Transverse colon (tissue), 4 donors: Measurements from ENCODE around the gene SOX3.

ENCODE experiments used
- CTCF ChIP-seq, 5 experiments: fragments of 200-600 bp in 3 of 5; fragments of 450-650 bp in 2 of 5; sonication (generic) in 3 of 5; IDR thresholded peaks; 1 replicate in 2 of 5; 2 replicates in 3 of 5; pipeline ENCODE4 v1.5.1; 2016 to 2017; ENCODE audit warnings: antibody characterized with exemption in 5 of 5, inconsistent platforms in 3 of 5, mild to moderate bottlenecking in 2 of 5, moderate library complexity in 1 of 5
- EP300 ChIP-seq: sonication (generic); formaldehyde crosslinking; IDR thresholded peaks from one replicate; pipeline ENCODE4 v1.6.1; 2017; ENCODE audit warnings: antibody characterized with exemption, low read depth
- POLR2A ChIP-seq: fragments of 450-650 bp; IDR thresholded peaks from one replicate; pipeline ENCODE4 v1.6.1; 2016; ENCODE audit warnings: antibody characterized with exemption, mild to moderate bottlenecking, moderate library complexity
- POLR2AphosphoS5 ChIP-seq, 3 donors: sonication (generic); formaldehyde crosslinking; IDR thresholded peaks; one replicate each; pipeline ENCODE4 v1.6.1; 2016; ENCODE audit warnings: antibody characterized with exemption in 3 of 3

- TF ChIP-seq CTCF (IDR thresholded peaks at IDR 0.05) (no peak), EP300 (no peak), POLR2A (no peak), POLR2AphosphoS5 (IDR thresholded peaks at IDR 0.05) (no peak)
Measured at GRCh38 chrX:140508958-140509357, 4.1 kb upstream of the SOX3 start.
